GM12801 (cell line): ENCODE results near the gene SCUBE3.

ENCODE experiments used
- TF ChIP-seq, protein P1 (sequence below): IDR thresholded peaks from one replicate; pipeline ENCODE4 v1.5.1; 2011; ENCODE audit warnings: control low read depth; ENCODE audit not compliant: insufficient read length; ENCODE audit errors: extremely low read depth

SCUBE3 gene

GRCh38 chr6:35199866-35200265 lies 13.9 kb upstream of the SCUBE3 start:
- TF ChIP-seq, protein P1, sequence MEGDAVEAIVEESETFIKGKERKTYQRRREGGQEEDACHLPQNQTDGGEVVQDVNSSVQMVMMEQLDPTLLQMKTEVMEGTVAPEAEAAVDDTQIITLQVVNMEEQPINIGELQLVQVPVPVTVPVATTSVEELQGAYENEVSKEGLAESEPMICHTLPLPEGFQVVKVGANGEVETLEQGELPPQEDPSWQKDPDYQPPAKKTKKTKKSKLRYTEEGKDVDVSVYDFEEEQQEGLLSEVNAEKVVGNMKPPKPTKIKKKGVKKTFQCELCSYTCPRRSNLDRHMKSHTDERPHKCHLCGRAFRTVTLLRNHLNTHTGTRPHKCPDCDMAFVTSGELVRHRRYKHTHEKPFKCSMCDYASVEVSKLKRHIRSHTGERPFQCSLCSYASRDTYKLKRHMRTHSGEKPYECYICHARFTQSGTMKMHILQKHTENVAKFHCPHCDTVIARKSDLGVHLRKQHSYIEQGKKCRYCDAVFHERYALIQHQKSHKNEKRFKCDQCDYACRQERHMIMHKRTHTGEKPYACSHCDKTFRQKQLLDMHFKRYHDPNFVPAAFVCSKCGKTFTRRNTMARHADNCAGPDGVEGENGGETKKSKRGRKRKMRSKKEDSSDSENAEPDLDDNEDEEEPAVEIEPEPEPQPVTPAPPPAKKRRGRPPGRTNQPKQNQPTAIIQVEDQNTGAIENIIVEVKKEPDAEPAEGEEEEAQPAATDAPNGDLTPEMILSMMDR = no peak

GRCh38 chr6:35202066-35202546 lies 11.7 kb upstream of the SCUBE3 start:
- TF ChIP-seq, protein P1 = no peak

DNA sequence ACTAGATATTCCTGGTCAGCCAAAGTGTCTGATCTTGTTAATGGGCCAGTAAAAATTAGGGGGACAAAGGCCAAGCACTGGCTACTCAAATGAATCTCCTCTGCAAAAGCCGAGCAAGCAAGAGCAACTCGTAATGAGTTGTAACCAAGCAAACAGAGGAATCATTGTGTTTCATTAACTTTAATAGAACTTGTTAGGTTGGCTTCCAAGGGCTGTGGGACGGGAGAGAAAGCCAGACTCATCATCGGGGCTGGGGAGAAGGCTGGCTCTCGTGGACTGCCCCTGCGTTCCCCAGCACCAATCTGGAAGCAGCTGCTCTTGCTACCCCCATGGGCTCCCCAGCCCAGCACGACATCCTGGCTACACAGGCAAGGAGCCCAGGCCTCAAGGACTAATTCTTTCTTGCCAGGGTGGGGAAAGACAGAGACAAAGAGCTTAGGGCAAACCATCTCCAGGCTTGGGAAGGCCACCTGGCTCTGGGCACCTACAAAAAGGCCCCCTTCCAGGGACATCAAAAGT lies 10.5 kb upstream of the SCUBE3 start:
- TF ChIP-seq, protein P1 = no peak

DNA sequence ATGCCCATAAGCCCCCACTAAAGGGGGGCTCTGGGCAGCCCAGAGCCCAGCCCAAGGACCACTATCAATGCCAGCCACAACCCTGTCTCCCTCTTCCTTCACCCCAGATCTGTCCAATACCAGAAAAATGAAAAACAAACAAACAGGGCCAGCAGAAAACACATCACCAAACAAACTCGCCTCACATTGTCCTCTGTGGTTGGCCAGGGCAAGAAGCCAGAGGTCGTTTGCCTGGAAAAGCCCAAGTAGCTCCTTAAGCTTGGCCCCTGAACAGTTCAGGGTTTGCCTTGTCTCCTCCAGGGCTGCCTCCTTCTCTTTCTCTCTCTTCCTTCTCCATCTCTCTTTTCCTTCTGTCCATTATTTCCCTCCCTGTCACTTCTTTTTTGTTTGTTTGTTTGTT lies 10.1 kb upstream of the SCUBE3 start:
- TF ChIP-seq, protein P1 = no peak

DNA sequence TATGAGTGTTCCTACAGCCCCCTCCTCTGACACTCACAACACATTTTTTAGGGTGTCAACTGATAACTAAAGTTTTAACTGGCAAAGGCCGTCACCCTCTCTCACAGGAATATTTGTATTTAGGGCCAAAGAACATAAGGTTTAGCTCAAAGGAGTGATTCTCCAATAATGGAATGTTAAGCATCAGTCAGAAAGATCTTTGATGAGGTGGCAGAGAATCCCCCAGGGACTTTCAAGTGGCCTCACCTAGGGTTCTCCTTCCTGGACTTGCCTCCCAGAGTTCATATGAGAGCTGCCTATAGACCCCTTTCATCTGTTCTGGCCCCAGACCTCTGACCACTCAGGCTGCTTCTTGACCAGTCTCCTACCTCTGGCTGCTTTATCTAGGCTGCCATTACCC lies 7.4 kb upstream of the SCUBE3 start:
- TF ChIP-seq, protein P1 = no peak

- TF ChIP-seq, protein P1 = no peak
Observed at GRCh38 chr6:35208419-35208818, 5.3 kb upstream of the SCUBE3 start.

GRCh38 chr6:35209081-35209480 lies 4.7 kb upstream of the SCUBE3 start:
- TF ChIP-seq, protein P1 = no peak
